ENCODE measurements around the gene PRDM16. TPM values are rescaled to one million over a fixed set of nuclear protein-coding genes. Genes with fewer than 3 reads are reported as not detected.

PRDM16 gene
- total RNA-seq, 1 donor: 19.9 TPM

DNA sequence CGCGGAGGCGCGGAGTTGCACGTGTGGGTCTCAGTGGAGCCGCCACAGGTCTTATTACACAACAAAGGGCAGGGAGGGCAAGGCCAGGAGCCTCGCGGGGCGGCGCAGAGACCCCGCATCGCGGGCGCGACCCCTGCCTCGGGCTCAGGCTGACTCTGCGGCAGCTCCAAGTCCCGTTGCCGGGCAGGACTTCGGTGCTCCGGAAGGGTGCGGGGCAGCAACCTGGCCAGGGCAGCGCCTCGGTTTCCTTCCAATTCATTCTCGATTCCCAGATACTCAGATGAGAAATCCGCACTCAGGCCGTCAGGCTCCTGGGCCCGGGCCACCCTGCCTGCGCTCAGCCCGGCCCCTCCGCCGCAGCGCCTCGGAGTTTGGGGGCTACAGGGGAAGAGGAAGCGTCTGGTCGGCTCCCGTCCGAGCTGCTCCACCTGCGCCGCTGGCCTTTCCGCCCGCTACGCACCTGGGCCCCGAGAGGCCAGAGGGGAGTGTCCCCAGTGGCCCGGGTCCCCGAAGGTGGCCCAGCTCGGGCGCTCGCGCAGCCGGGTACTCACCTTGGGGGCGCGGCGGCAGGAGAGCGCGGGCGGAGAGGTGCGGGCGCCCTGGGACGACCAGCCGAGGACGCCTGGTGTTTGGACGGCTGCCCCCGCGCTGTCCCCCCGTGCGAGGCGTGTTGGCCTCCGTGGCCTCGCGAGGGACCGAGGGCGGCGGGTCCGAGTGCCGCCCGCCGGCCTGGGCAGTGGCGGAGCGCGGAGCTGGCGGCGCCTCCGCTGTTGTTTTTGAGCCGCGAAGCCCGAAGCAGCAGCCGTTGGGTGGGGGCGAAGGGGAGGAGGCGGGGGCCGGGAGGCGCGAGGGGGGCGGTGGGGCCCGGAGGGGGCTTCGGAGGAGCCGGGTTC, 1.1 kb upstream of the PRDM16 start:
- peak in 1 of 3 donors; percentile 25 for DNase-seq (ENCODE audit: low read depth in 2 of 3, low spot score in 2 of 3)

GRCh38 chr1:3069491-3070308, 697 bp downstream of the PRDM16 start:
- peak in 2 of 3 donors; percentile 71 to 78 for DNase-seq (ENCODE audit: low read depth in 2 of 3, low spot score in 2 of 3)

DNA sequence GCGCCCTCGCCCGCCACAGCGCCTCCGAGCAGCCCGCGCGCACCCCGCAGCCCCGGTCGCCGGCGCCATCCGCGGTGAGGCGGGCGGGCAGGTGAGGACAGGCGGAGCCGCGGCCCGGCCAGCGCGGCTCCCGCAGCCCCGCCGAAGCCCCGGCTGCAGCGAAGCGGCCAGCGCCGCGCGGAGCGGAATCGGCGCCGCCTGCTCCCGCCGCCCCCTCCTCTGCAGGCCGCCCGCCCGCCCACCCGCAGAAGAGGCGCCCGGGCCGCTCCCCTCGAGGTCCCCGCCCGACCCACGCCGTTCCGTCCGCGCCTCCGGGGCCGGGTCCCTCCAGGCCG, 1.3 kb downstream of the PRDM16 start:
- no peak for DNase-seq (ENCODE audit: low read depth in 2 of 3, low spot score in 2 of 3)

- DNase-seq (ENCODE audit: low read depth in 2 of 3, low spot score in 2 of 3): peak in 1 of 3 donors; percentile 43
These were observed 1.9 kb downstream of the PRDM16 start for GRCh38 chr1:3070644-3071564.

GRCh38 chr1:3071565-3072390, 2.8 kb downstream of the PRDM16 start:
- DNase-seq (ENCODE audit: low read depth in 2 of 3, low spot score in 2 of 3): no peak

DNA sequence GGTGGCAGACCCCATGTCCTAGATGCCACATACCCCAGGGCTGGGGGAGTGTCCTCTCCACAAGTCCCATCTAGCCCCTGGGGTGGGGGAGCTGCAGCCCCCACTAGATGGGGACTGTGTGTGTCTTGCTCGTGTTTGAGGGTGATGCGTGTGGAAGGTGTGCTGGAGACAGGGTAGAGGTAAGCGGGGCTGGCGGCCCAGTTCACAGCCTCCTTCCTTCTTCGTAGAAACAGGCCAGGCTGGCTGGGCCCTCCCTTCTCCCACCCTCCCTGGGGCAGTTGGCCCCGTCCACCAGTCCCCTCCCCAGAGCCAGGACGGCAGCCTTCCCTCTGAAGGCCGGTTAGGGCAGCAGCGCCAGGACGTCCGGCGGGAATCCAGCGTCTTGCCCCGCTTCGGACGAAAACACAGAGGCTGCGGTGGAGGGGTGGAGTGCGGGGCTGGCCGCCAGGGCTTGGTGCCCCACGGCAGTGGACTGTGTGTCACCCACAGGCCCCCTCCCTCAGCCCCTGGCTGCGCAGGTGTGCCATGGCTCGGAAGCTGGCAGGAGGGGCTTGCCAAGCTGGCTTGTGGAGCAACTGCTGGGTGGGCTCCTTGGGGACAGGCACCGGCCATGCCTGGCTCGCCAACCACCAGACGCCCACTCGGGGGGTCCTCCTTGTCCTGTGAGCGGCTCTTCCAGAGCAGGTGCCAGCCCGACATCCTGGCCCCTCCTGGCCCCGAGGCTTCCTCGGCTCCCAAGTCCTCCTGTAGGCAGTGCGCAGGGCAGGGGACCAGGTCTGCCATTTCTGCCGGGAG, 3.6 kb downstream of the PRDM16 start:
- peak in 1 of 3 donors; percentile 22 for DNase-seq (ENCODE audit: low read depth in 2 of 3, low spot score in 2 of 3)

GRCh38 chr1:3073186-3073488, 4.1 kb downstream of the PRDM16 start:
- no peak for DNase-seq (ENCODE audit: low read depth in 2 of 3, low spot score in 2 of 3)

DNA sequence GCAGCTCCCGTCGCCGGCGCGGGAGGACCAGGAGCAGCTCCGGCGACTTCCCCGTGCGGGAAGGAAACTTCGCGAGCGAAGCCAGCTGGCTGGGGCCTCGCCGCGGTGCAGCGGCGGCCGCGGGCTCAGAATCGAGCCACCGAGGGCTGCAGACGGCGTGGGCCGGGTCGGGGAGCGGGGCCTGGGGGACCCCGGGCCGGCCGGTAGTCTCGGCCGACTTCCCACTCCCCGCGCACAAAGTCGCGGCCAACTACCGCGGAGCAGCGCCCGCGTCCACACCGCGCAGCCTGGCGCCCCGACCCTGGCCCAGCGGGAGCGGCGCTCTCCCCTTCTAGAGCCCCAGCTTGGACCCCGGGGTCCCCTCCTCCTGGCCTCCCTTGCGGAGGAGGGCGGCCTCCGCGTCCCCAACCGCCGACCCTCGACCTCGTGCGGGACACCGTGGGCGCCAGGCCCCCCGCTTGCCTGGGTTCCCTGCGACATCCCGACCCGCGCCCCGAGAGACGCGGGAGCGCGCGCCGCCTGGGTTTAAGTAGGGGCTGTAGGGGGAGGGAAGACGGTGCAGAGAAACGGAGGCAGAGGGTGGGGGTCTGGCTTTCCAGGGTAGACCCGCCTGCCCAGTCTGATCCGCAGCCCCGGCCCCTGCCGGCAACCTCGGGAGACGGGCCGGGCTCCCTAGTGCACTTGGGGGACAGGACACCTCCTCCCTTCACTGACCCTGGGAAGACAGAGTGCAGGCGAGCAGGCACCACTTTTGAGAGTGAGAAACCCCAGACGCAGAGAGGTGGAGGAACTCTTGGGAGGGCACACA, 4.7 kb downstream of the PRDM16 start:
- no peak for DNase-seq (ENCODE audit: low read depth in 2 of 3, low spot score in 2 of 3)

- DNase-seq (ENCODE audit: low read depth in 2 of 3, low spot score in 2 of 3): no peak
These were observed 5.3 kb downstream of the PRDM16 start for GRCh38 chr1:3074297-3074741.

DNA sequence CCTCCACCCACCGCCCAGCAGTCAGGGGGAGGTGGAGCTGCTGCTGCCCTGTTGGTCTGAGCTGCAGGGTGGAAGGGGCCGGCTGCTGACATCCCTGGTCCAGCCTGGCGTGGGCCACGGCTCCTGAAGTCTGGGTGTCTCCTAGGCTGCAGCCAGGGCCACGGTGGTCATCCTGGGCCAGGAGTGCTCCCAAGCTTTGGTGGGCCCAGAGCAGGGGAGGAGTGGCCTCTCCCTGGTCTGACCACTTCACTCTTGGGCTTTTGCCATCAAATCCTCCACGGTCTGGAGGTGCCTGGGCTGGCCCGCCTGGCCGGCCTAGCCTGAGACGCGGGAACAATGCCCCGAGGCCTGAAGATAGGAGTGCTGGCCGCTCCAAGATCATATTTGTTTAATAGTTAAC, 5.8 kb downstream of the PRDM16 start:
- no peak for DNase-seq (ENCODE audit: low read depth in 2 of 3, low spot score in 2 of 3)

DNA sequence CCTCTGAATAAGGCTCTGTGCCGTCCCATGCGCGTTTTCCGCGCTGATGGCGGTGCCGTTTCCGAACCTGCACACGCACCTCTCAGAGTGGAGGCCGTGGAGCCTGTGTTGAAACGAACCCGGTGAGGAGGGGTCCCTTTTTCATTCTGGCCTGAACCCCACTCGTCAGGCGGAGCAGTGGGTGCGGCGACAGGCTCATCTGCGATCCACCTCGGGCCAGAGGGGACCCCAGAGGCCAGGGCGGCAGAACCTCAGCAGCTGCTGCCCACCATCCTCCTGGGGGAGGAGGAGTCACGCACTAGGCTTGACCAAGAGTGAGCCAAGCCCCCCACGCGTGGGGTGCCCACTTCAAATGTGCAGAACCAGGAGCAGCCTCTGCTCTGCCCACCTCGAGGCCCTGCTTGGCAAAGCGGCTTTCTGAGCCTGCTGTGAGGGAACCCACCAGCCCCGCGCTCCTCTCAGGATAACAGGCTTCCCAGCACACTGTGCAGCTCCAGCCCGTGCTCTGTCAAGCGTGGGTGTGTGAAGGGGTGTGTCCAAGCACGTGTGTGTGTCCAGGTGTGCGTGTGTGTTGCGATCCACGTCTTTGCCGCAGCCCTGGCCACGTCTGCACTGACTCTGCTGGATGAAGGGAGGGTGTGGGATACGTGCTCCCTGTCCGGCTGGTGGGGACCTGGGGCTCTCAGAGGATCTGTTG, 6.8 kb downstream of the PRDM16 start:
- no peak for DNase-seq (ENCODE audit: low read depth in 2 of 3, low spot score in 2 of 3)

DNA sequence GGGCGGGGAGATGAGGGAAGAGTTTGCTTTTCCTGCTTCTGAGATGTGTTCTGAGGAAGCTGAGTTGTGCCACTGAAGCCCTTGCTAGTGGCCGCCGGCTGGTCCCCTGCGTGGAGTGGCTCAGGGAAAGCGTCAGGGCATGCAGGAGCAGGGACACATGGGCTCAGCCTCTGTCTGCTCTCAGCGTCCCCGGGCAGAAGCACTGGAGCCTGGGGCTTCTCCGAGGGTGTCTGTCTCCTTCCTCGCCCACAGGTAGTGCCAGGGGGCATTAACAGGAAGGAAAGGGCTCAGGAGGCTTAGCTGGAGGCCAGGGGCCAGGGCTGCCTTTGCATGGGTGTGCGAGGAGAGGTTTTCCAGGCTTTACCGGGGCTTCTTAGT, 7.3 kb downstream of the PRDM16 start:
- DNase-seq (ENCODE audit: low read depth in 2 of 3, low spot score in 2 of 3): no peak

DNA sequence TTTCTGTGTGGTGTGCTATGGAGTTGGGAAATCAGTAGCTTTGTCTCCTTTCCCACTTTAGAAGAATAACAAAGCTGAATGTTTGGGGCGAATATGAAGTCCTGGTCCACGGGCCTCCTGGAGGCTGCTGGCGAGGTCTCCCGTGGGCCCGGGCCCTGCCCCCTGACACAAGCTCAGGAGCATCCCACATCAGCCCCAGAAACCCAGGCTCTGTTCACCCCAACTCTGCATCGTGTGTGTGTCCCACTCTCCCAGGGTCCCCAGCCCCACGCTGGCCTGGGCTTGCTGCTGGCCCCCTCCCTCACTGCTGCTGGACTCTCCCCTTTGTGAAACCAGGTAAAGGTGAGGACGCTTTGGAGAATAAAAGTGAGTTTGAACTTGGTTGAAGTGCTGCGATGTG, 8.1 kb downstream of the PRDM16 start:
- DNase-seq (ENCODE audit: low read depth in 2 of 3, low spot score in 2 of 3): no peak

DNA sequence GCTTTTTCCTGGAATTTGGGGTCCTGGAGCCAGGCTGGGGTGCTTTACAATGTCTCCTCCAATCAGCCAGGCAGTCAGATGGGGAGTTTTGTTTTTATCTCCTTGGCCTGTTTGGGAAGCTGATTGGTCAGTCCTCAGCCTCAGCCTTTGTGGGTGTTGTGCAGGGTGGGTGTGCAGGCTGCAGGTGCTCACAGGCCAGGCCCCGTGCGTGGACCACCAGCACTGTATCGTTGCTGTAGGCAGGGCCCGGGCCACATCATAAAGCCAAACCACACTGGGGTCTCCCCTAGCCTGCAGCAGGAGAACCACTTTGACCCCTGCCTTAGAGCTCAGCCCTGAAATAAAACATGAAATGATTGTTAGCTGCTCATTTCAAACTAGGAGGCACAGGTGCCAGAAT, 8.6 kb downstream of the PRDM16 start:
- no peak for DNase-seq (ENCODE audit: low read depth in 2 of 3, low spot score in 2 of 3)

GRCh38 chr1:3078430-3078861, 9.4 kb downstream of the PRDM16 start:
- DNase-seq (ENCODE audit: low read depth in 2 of 3, low spot score in 2 of 3): peak in 1 of 3 donors; percentile 53

DNA sequence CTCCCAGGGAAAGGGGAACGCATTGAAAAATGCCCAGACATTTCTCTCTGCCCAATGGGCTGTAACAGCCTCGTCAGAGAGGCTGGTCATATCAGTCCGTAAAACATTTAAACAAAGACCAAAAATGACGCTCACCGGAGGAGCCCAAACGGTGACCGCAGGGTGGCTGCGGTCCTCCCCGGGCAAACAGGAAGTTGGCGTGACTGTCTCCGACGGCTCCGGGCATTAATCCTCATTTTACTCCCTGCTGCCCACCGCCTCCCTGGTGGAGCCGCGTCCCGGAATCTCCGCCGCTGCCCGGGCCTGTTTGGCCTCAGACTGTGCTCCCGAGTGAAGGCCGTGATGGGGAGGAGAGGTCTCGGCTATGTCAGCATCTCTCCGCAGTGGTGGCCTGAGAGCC, 9.9 kb downstream of the PRDM16 start:
- peak in 1 of 3 donors; percentile 51 for DNase-seq (ENCODE audit: low read depth in 2 of 3, low spot score in 2 of 3)

DNA sequence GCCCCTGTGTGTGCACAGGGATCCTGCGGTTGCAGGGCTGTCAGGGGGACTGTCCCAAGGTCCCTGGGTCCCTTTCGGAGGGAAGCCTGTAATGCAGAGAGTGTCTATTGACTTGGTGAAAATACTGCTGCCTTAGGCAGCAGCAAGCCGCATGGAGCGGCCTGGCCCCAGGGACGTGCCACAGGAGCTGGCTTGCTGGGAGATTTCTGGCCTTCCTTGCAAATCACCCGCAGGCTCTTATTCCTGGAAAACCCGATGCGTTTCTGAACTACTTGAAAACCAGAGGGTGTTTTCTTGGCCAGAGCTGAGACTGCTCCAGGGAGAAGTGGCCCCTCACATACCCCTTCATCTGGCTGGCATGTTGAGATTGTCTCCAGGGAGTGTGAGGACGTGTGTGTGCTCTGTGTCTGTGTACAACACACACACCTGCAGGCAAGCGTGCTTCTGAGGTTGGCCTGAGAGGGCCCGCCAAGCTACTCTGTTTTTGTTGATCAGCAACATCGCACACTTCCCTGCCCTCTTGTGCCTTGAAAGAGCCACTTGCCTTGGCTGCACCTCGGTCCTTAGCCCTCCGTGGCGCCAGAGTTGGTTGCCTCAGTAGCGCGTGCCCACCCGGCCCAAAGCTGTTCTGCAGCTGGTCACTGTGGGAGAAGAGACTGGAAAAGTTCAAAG, 10.5 kb downstream of the PRDM16 start:
- DNase-seq (ENCODE audit: low read depth in 2 of 3, low spot score in 2 of 3): no peak
